ENCODE data around the gene DCDC2C.

Gene DCDC2C

GRCh38 chr2:3770724-3771415, 67.5 kb downstream of the DCDC2C start:
- no peak for TF ChIP-seq ZNF707 (tag by site-specific recombination; IDR thresholded peaks at IDR 0.05)
- no peak for TF ChIP-seq ZNF24 (tag by site-specific recombination; IDR thresholded peaks at IDR 0.05)
- no peak for TF ChIP-seq SETDB1 (IDR thresholded peaks at IDR 0.05; ENCODE audit: insufficient read length, low read length)
- TF ChIP-seq ZNF18 (tag by site-specific recombination; IDR thresholded peaks at IDR 0.05), result no peak
- no peak for TF ChIP-seq ZNF585B (tag by site-specific recombination; IDR thresholded peaks at IDR 0.05)
- TF ChIP-seq ZFP41 (tag by site-specific recombination; IDR thresholded peaks at IDR 0.05; ENCODE audit: borderline replicate concordance), result no peak
- no peak for TF ChIP-seq ZBTB8A (tag by site-specific recombination; IDR thresholded peaks at IDR 0.05)
- TF ChIP-seq, protein P1, sequence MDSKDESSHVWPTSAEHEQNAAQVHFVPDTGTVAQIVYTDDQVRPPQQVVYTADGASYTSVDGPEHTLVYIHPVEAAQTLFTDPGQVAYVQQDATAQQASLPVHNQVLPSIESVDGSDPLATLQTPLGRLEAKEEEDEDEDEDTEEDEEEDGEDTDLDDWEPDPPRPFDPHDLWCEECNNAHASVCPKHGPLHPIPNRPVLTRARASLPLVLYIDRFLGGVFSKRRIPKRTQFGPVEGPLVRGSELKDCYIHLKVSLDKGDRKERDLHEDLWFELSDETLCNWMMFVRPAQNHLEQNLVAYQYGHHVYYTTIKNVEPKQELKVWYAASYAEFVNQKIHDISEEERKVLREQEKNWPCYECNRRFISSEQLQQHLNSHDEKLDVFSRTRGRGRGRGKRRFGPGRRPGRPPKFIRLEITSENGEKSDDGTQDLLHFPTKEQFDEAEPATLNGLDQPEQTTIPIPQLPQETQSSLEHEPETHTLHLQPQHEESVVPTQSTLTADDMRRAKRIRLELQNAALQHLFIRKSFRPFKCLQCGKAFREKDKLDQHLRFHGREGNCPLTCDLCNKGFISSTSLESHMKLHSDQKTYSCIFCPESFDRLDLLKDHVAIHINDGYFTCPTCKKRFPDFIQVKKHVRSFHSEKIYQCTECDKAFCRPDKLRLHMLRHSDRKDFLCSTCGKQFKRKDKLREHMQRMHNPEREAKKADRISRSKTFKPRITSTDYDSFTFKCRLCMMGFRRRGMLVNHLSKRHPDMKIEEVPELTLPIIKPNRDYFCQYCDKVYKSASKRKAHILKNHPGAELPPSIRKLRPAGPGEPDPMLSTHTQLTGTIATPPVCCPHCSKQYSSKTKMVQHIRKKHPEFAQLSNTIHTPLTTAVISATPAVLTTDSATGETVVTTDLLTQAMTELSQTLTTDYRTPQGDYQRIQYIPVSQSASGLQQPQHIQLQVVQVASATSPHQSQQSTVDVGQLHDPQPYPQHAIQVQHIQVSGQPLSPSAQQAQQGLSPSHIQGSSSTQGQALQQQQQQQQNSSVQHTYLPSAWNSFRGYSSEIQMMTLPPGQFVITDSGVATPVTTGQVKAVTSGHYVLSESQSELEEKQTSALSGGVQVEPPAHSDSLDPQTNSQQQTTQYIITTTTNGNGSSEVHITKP (tag by site-specific recombination; IDR thresholded peaks at IDR 0.05), result no peak
- no peak for TF ChIP-seq ZNF837 (tag by site-specific recombination; IDR thresholded peaks at IDR 0.05)
- H3K9me3 ChIP-seq (ENCODE audit: control insufficient read depth, insufficient read depth, low read depth, low read length), result no peaks in the 10 kb centered on the region
- POLR2A ChIA-PET, result no interaction called here
- H3K36me3 ChIP-seq (ENCODE audit: control insufficient read depth in 2 of 2, insufficient read depth in 1 of 2, low read length in 2 of 2), result no peaks in the 10 kb centered on the region
- no peaks in the 10 kb centered on the region for H3K4me1 ChIP-seq (ENCODE audit: control insufficient read depth, insufficient read depth, low read length)
- no peak overlapping the region for H3K27ac ChIP-seq (ENCODE audit: extremely low read depth, low read depth, low read length)
- no peak overlapping the region for H3K4me3 ChIP-seq (ENCODE audit: low read depth, low read length)
- CTCF ChIA-PET, result interaction anchor here (0.6 to 1.4 kb wide), 3 partner anchors 9 to 176 kb away, joined by 3 to 8 read pairs (median 5); no protein-coding TSS in a partner anchor

DNA sequence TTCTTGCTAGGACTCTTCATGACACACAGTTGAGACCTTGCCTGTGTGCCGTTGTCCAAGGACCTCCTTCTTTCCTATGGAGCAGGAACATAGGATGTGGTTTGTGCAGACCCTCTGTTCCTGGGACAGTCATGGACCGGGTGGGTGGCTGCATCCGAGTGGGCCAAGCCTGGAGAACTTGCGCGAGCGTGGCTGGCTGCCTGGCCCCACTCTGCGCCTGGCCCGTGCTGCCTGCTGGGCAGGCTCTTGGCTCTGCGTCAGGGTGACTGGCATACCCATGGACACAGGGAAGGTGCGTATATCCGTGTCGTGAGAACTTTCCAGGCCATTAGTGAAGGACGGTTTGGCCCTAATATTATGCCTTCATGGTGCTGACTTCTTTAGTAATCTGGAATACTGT, 68.2 kb downstream of the DCDC2C start:
- no peaks in the 10 kb centered on the region for H3K36me3 ChIP-seq (ENCODE audit: control insufficient read depth in 2 of 2, insufficient read depth in 1 of 2, low read length in 2 of 2)
- no peak overlapping the region for H3K27ac ChIP-seq (ENCODE audit: extremely low read depth, low read depth, low read length)
- ChIA-PET POLR2A (no interaction called here), CTCF (interaction anchor here (1.0 to 1.4 kb wide), 2 partner anchors 8 to 9 kb away, joined by 5 to 8 read pairs; no protein-coding TSS in a partner anchor)
- no peak overlapping the region for H3K4me3 ChIP-seq (ENCODE audit: low read depth, low read length)
- H3K9me3 ChIP-seq (ENCODE audit: control insufficient read depth, insufficient read depth, low read depth, low read length), result no peaks in the 10 kb centered on the region
- H3K4me1 ChIP-seq (ENCODE audit: control insufficient read depth, insufficient read depth, low read length), result no peaks in the 10 kb centered on the region
- no peak for TF ChIP-seq ZNF221 (tag by site-specific recombination; IDR thresholded peaks at IDR 0.05; ENCODE audit: borderline replicate concordance)
- no peak for TF ChIP-seq ZBTB21 (tag by site-specific recombination; IDR thresholded peaks at IDR 0.05)
- TF ChIP-seq ZNF133 (tag by site-specific recombination; IDR thresholded peaks at IDR 0.05), result no peak
- no peak for TF ChIP-seq ZEB2 (tag by site-specific recombination; IDR thresholded peaks at IDR 0.05)
- no peak for TF ChIP-seq ZNF670 (tag by site-specific recombination; IDR thresholded peaks at IDR 0.05; ENCODE audit: low read depth)
- no peak for TF ChIP-seq ZNF2 (tag by site-specific recombination; IDR thresholded peaks at IDR 0.05)
- no peak for TF ChIP-seq ZNF155 (tag by site-specific recombination; IDR thresholded peaks at IDR 0.05)
- TF ChIP-seq ZNF350 (tag by site-specific recombination; IDR thresholded peaks at IDR 0.05), result no peak
- no peak for TF ChIP-seq IKZF3 (tag by site-specific recombination; IDR thresholded peaks at IDR 0.05)
- TF ChIP-seq ZNF157 (tag by site-specific recombination; IDR thresholded peaks at IDR 0.05), result no peak
- TF ChIP-seq HIC1 (tag by site-specific recombination; IDR thresholded peaks at IDR 0.05), result no peak
- TF ChIP-seq, protein P2, sequence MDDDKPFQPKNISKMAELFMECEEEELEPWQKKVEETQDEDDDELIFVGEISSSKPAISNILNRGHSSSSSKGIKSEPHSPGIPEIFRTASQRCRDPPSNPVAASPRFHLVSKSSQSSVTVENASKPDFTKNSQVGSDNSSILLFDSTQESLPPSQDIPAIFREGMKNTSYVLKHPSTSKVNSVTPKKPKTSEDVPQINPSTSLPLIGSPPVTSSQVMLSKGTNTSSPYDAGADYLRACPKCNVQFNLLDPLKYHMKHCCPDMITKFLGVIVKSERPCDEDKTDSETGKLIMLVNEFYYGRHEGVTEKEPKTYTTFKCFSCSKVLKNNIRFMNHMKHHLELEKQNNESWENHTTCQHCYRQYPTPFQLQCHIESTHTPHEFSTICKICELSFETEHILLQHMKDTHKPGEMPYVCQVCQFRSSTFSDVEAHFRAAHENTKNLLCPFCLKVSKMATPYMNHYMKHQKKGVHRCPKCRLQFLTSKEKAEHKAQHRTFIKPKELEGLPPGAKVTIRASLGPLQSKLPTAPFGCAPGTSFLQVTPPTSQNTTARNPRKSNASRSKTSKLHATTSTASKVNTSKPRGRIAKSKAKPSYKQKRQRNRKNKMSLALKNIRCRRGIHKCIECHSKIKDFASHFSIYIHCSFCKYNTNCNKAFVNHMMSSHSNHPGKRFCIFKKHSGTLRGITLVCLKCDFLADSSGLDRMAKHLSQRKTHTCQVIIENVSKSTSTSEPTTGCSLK (tag by site-specific recombination; IDR thresholded peaks at IDR 0.05), result no peak
- no peak for TF ChIP-seq MEIS1 (CRISPR knock-in tag; IDR thresholded peaks at IDR 0.05; ENCODE audit: borderline replicate concordance)
- TF ChIP-seq ZBTB7A (tag by site-specific recombination; IDR thresholded peaks at IDR 0.05; ENCODE audit: low read depth), result no peak
- TF ChIP-seq ZNF121 (tag by site-specific recombination; IDR thresholded peaks at IDR 0.05), result no peak
- no peak for TF ChIP-seq ZNF571 (tag by site-specific recombination; IDR thresholded peaks at IDR 0.05)
- TF ChIP-seq KLF9 (tag by site-specific recombination; IDR thresholded peaks at IDR 0.05; ENCODE audit: low read depth), result no peak

All from HEK293 (cell line).